ENCODE results near the gene HOXA7.
A peak's percentile ranks its signal among the peaks of the same experiment; 100 is the strongest.

Gene HOXA7

GRCh38 chr7:27156508-27156898, at the start of gene HOXA7:
Gene HOXA7 (minus strand): TSS chr7:27156675. CDS start chr7:27156545, 130 bp downstream.
- H3K27ac Mint-ChIP-seq, result peak within 1 kb of the TSS; percentile 80
- peak within 1 kb of the TSS; percentile 48 for H3K4me3 Mint-ChIP-seq
- peaks cover 1% of the 10 kb centered on the region for H3K9me3 Mint-ChIP-seq
- CTCF ChIA-PET, result no interaction called here
- peaks cover 26% of the 10 kb centered on the region for H3K4me1 Mint-ChIP-seq
- DNase-seq, result no peak
- H3K36me3 Mint-ChIP-seq, result peaks cover 6% of the 10 kb centered on the region
- peaks cover 100% of the 10 kb centered on the region for H3K27me3 Mint-ChIP-seq

- Mint-ChIP-seq H3K27me3 (peaks cover 99% of the 10 kb centered on the region), H3K4me3 (peak overlapping the region; percentile 5), H3K27ac (no peak overlapping the region), H3K9me3 (no peaks in the 10 kb centered on the region), H3K36me3 (no peaks in the 10 kb centered on the region), H3K4me1 (peaks cover 23% of the 10 kb centered on the region)
- CTCF ChIA-PET, result interaction anchor here (1.7 to 1.8 kb wide), 2 partner anchors 10 to 41 kb away, joined by 5 to 6 read pairs; no protein-coding TSS in a partner anchor
- no peak for DNase-seq
These were observed 49.1 kb upstream of the HOXA7 start for GRCh38 chr7:27205325-27206280.

- CTCF ChIA-PET, result interaction anchor here (1.3 to 1.8 kb wide), 3 partner anchors 9 to 42 kb away, joined by 3 to 6 read pairs (median 5); no protein-coding TSS in a partner anchor
- Mint-ChIP-seq H3K27me3 (peaks cover 99% of the 10 kb centered on the region), H3K4me1 (peaks cover 24% of the 10 kb centered on the region), H3K9me3 (no peaks in the 10 kb centered on the region), H3K4me3 (no peak overlapping the region), H3K36me3 (peaks cover under 1% of the 10 kb centered on the region), H3K27ac (peak overlapping the region; percentile 14)
- no peak for DNase-seq
These were observed 48.4 kb upstream of the HOXA7 start for GRCh38 chr7:27204851-27205322.

- peaks cover 2% of the 10 kb centered on the region for H3K36me3 Mint-ChIP-seq
- peaks cover 24% of the 10 kb centered on the region for H3K4me1 Mint-ChIP-seq
- peaks cover 97% of the 10 kb centered on the region for H3K27me3 Mint-ChIP-seq
- no peak overlapping the region for H3K27ac Mint-ChIP-seq
- no peak for DNase-seq
- no peaks in the 10 kb centered on the region for H3K9me3 Mint-ChIP-seq
- no peak overlapping the region for H3K4me3 Mint-ChIP-seq
- CTCF ChIA-PET, result interaction anchor here (1.3 to 1.8 kb wide), 3 partner anchors 8 to 43 kb away, joined by 3 to 6 read pairs (median 5); no protein-coding TSS in a partner anchor
These were observed 47.6 kb upstream of the HOXA7 start for GRCh38 chr7:27203964-27204594.

GRCh38 chr7:27203365-27203953, 47.0 kb upstream of the HOXA7 start:
- H3K9me3 Mint-ChIP-seq, result no peaks in the 10 kb centered on the region
- CTCF ChIA-PET, result interaction anchor here (1.3 to 1.8 kb wide), 2 partner anchors 22 to 43 kb away, joined by 3 to 5 read pairs; no protein-coding TSS in a partner anchor
- H3K4me3 Mint-ChIP-seq, result no peak overlapping the region
- DNase-seq, result no peak
- H3K4me1 Mint-ChIP-seq, result peaks cover 26% of the 10 kb centered on the region
- H3K27me3 Mint-ChIP-seq, result peaks cover 97% of the 10 kb centered on the region
- H3K27ac Mint-ChIP-seq, result no peak overlapping the region
- H3K36me3 Mint-ChIP-seq, result peaks cover 2% of the 10 kb centered on the region

GRCh38 chr7:27202862-27203134, 46.3 kb upstream of the HOXA7 start:
- Mint-ChIP-seq H3K4me3 (no peak overlapping the region), H3K4me1 (peaks cover 26% of the 10 kb centered on the region)
- CTCF ChIA-PET, result interaction anchor here (0.9 to 1.1 kb wide), 2 partner anchors 8 to 769 kb away, joined by 3 read pairs; no protein-coding TSS in a partner anchor

GRCh38 chr7:27202018-27202861, 45.8 kb upstream of the HOXA7 start:
- Mint-ChIP-seq H3K9me3 (no peaks in the 10 kb centered on the region), H3K27ac (no peak overlapping the region), H3K4me3 (no peak overlapping the region), H3K4me1 (peaks cover 26% of the 10 kb centered on the region), H3K36me3 (peaks cover 2% of the 10 kb centered on the region), H3K27me3 (peaks cover 97% of the 10 kb centered on the region)
- CTCF ChIA-PET, result interaction anchor here (0.9 to 1.1 kb wide), 2 partner anchors 9 to 769 kb away, joined by 3 read pairs; no protein-coding TSS in a partner anchor
- DNase-seq, result no peak

More at GRCh38 chr7:27202862-27203134, 46.3 kb upstream of the HOXA7 start:
- Mint-ChIP-seq H3K27ac (no peak overlapping the region), H3K27me3 (peaks cover 97% of the 10 kb centered on the region), H3K9me3 (no peaks in the 10 kb centered on the region), H3K36me3 (peaks cover 2% of the 10 kb centered on the region)
- DNase-seq, result no peak

GRCh38 chr7:27201580-27202017, 45.1 kb upstream of the HOXA7 start:
- no peak for DNase-seq
- CTCF ChIA-PET, result interaction anchor here (0.7 to 1.1 kb wide), 3 partner anchors 9 to 770 kb away, joined by 3 read pairs; no protein-coding TSS in a partner anchor
- no peak overlapping the region for H3K27ac Mint-ChIP-seq
- H3K4me1 Mint-ChIP-seq, result peaks cover 26% of the 10 kb centered on the region
- H3K27me3 Mint-ChIP-seq, result peaks cover 94% of the 10 kb centered on the region
- no peak overlapping the region for H3K4me3 Mint-ChIP-seq
- H3K9me3 Mint-ChIP-seq, result no peaks in the 10 kb centered on the region
- peaks cover 2% of the 10 kb centered on the region for H3K36me3 Mint-ChIP-seq

GRCh38 chr7:27200761-27201579, 44.5 kb upstream of the HOXA7 start:
- peaks cover 26% of the 10 kb centered on the region for H3K4me1 Mint-ChIP-seq
- peak overlapping the region; percentile 74 for H3K27ac Mint-ChIP-seq
- CTCF ChIA-PET, result interaction anchor here (0.6 to 0.7 kb wide), 2 partner anchors 10 to 637 kb away, joined by 3 read pairs; no protein-coding TSS in a partner anchor
- H3K27me3 Mint-ChIP-seq, result peaks cover 91% of the 10 kb centered on the region
- H3K36me3 Mint-ChIP-seq, result peaks cover 2% of the 10 kb centered on the region
- peak overlapping the region; percentile 29 for H3K4me3 Mint-ChIP-seq
- no peaks in the 10 kb centered on the region for H3K9me3 Mint-ChIP-seq
- no peak for DNase-seq

GRCh38 chr7:27199849-27200760, 43.6 kb upstream of the HOXA7 start, which contains the start of gene HOXA13:
Gene HOXA13 (minus strand): TSS chr7:27200091. CDS start chr7:27200077, 14 bp downstream.
- H3K36me3 Mint-ChIP-seq, result peaks cover 2% of the 10 kb centered on the region
- peaks cover 21% of the 10 kb centered on the region for H3K4me1 Mint-ChIP-seq
- H3K4me3 Mint-ChIP-seq, result peak within 1 kb of the TSS; percentile 64
- DNase-seq, result no peak
- peak within 1 kb of the TSS; percentile 74 for H3K27ac Mint-ChIP-seq
- H3K9me3 Mint-ChIP-seq, result no peaks in the 10 kb centered on the region
- peaks cover 88% of the 10 kb centered on the region for H3K27me3 Mint-ChIP-seq
- CTCF ChIA-PET, result no interaction called here

- H3K27me3 Mint-ChIP-seq, result peaks cover 88% of the 10 kb centered on the region
- H3K4me1 Mint-ChIP-seq, result peaks cover 21% of the 10 kb centered on the region
- CTCF ChIA-PET, result interaction anchor here (1.1 kb wide), 1 partner anchor 822 kb away, joined by 5 read pairs; no protein-coding TSS in a partner anchor
- no peaks in the 10 kb centered on the region for H3K9me3 Mint-ChIP-seq
- H3K36me3 Mint-ChIP-seq, result peaks cover 2% of the 10 kb centered on the region
- H3K4me3 Mint-ChIP-seq, result peak overlapping the region; percentile 39
- DNase-seq, result no peak
- H3K27ac Mint-ChIP-seq, result peak overlapping the region; percentile 68
These were observed 42.7 kb upstream of the HOXA7 start for GRCh38 chr7:27198871-27199801.

Data from activated naive CD4-positive, alpha-beta T cell treated with anti-CD3 and anti-CD28 coated beads, Interleukin-2, amount 10 ng/mL, durations not matched to agents 7 days and 5 days (primary cell).